NT2/D1 (cell line): ENCODE measurements around the gene PLEKHA3.

Experiments
- SUZ12 ChIP-seq: IDR thresholded peaks from 2 replicates; pipeline ENCODE4 v1.6.1; 2011; ENCODE audit not compliant: insufficient read length, insufficient read depth; ENCODE audit errors: extremely low read depth
- YY1 ChIP-seq: IDR thresholded peaks from 2 replicates; pipeline ENCODE4 v1.6.1; 2011; ENCODE audit not compliant: insufficient read length, insufficient read depth
- ZNF274 ChIP-seq: IDR thresholded peaks from 2 replicates; pipeline ENCODE4 v1.6.1; 2011; ENCODE audit warnings: mild to moderate bottlenecking, low read depth, low read length

GRCh38 chr2:178542161-178542560 lies 61.9 kb downstream of the PLEKHA3 start:
- TF ChIP-seq SUZ12 (no peak), YY1 (no peak), ZNF274 (no peak)
